H1 (cell line): ENCODE results near the gene BIN2. TPM values are rescaled to one million over a fixed set of nuclear protein-coding genes. Genes with fewer than 3 reads are reported as not detected.

Experiments used
- CTCF ChIA-PET: fragments of 300-600 bp; sonication (Branson Sonifier 250); formaldehyde crosslinking; loops from one replicate; lab custom pipeline; 2021; ENCODE audit not compliant: partially characterized antibody; lab: Charles Lee
- POLR2A ChIA-PET: fragments of 300-600 bp; sonication (Branson Sonifier 250); formaldehyde crosslinking; loops from one replicate; lab custom pipeline; 2021; ENCODE audit warnings: inconsistent platforms; ENCODE audit not compliant: partially characterized antibody; lab: Charles Lee
- DNase-seq, 2 experiments: peaks; one replicate each; pipeline versions ENCODE4 v3.0.0 to v3.0.0-alpha.2; 2010 to 2022; ENCODE audit warnings: low spot score in 2 of 2, low read depth in 1 of 2, mixed read lengths in 1 of 2
- FAIRE-seq: peaks from 2 replicates; lab custom pipeline; 2011; peaks lifted over from hg19 to GRCh38; lab: Jason Lieb, UNC
- H2AFZ ChIP-seq: 2 replicates; pipeline ENCODE4 v1.8.1; 2012; ENCODE audit warnings: low read length, inconsistent platforms
- H2AK5ac ChIP-seq: 2 replicates; pipeline ENCODE4 v1.6.1; 2013; ENCODE audit warnings: low read depth, low read length
- H2BK120ac ChIP-seq: replicated peaks from 2 replicates; pipeline ENCODE3; 2013; ENCODE audit warnings: low read depth, low read length, inconsistent platforms
- H2BK12ac ChIP-seq: 2 replicates; pipeline ENCODE4 v1.6.1; 2013; ENCODE audit warnings: low read depth, low read length
- H2BK15ac ChIP-seq: 2 replicates; pipeline ENCODE4 v1.6.1; 2013; ENCODE audit warnings: low read length
- H2BK20ac ChIP-seq: 2 replicates; pipeline ENCODE4 v1.6.1; 2013; ENCODE audit warnings: low read length
- H2BK5ac ChIP-seq: 2 replicates; pipeline ENCODE4 v1.6.1; 2013; ENCODE audit warnings: low read depth, low read length
- H3K14ac ChIP-seq: 2 replicates; pipeline ENCODE4 v1.6.1; 2013; ENCODE audit warnings: inconsistent platforms; ENCODE audit not compliant: insufficient read length
- H3K18ac ChIP-seq: 2 replicates; pipeline ENCODE4 v1.6.1; 2013; ENCODE audit warnings: low read length; ENCODE audit errors: extremely low read depth
- H3K23ac ChIP-seq: 2 replicates; pipeline ENCODE4 v1.6.1; 2013; ENCODE audit warnings: inconsistent platforms; ENCODE audit not compliant: insufficient read length
- H3K23me2 ChIP-seq: 2 replicates; pipeline ENCODE4 v1.6.1; 2013; ENCODE audit warnings: low read depth, low read length
- H3K27ac ChIP-seq: 2 replicates; pipeline ENCODE4 v1.6.1; 2011; ENCODE audit warnings: low read depth, low read length, inconsistent platforms
- H3K27me3 ChIP-seq, 4 experiments: replicated peaks in 1 of 4; 1 replicate in 1 of 4; 2 replicates in 3 of 4; pipeline versions ENCODE4 v1.6.1 to v1.8.1; 2011 to 2013; ENCODE audit warnings: low read length in 3 of 4, mild to moderate bottlenecking in 3 of 4, inconsistent platforms in 2 of 4, mixed read lengths in 2 of 4, moderate library complexity in 1 of 4; ENCODE audit not compliant: control insufficient read depth in 3 of 4, insufficient read depth in 3 of 4; ENCODE audit errors: extremely low read depth in 1 of 4
- H3K36me3 ChIP-seq, 4 experiments: 2 replicates each; pipeline versions ENCODE4 v1.6.1 to v1.8.1; 2011 to 2013; ENCODE audit warnings: mild to moderate bottlenecking in 4 of 4, low read length in 3 of 4, moderate library complexity in 2 of 4, control low read depth in 1 of 4, inconsistent platforms in 1 of 4; ENCODE audit not compliant: insufficient read depth in 4 of 4, control insufficient read depth in 2 of 4
- H3K4ac ChIP-seq: replicated peaks from 2 replicates; pipeline ENCODE3; 2013; ENCODE audit warnings: low read length, low read depth, mixed read lengths, inconsistent platforms; ENCODE audit not compliant: insufficient read length
- H3K4me1 ChIP-seq, 4 experiments: replicated peaks in 1 of 4; 1 replicate in 1 of 4; 2 replicates in 3 of 4; pipeline versions ENCODE4 v1.6.1 to v1.8.1; 2011 to 2013; ENCODE audit warnings: low read length in 3 of 4, inconsistent platforms in 2 of 4, mixed read lengths in 1 of 4; ENCODE audit not compliant: insufficient read depth in 4 of 4, control insufficient read depth in 3 of 4
- H3K4me2 ChIP-seq, 2 experiments: 2 replicates each; pipeline versions ENCODE4 v1.6.1 to v1.8.1; 2011 to 2013; ENCODE audit warnings: low read depth in 2 of 2, low read length in 2 of 2, control low read depth in 1 of 2, inconsistent platforms in 1 of 2, mild to moderate bottlenecking in 1 of 2; ENCODE audit not compliant: insufficient read depth in 1 of 2
- H3K4me3 ChIP-seq, 4 experiments: fragments of 200-600, 300-600 bp in 1 of 4; sonication (generic), shearing (Covaris generic), sonication (Bioruptor Twin) in 1 of 4; 2 replicates each; pipeline versions ENCODE4 v1.5.1 to v1.8.1; 2011 to 2016; ENCODE audit warnings: low read length in 4 of 4, low read depth in 3 of 4, control low read depth in 2 of 4, inconsistent platforms in 2 of 4, mild to moderate bottlenecking in 2 of 4, mixed read lengths in 1 of 4, moderate library complexity in 1 of 4; ENCODE audit not compliant: insufficient read depth in 2 of 4; ENCODE audit errors: extremely low read depth in 1 of 4
- H3K56ac ChIP-seq: replicated peaks from 2 replicates; pipeline ENCODE3; 2013; ENCODE audit warnings: low read depth, mild to moderate bottlenecking, mixed read lengths, low read length, inconsistent platforms; ENCODE audit not compliant: insufficient read length
- H3K79me1 ChIP-seq: 2 replicates; pipeline ENCODE4 v1.6.1; 2013; ENCODE audit warnings: low read depth, low read length, control low read depth
- H3K79me2 ChIP-seq, 2 experiments: 2 replicates each; pipeline versions ENCODE4 v1.6.1 to v1.8.1; 2012 to 2013; ENCODE audit warnings: low read length in 2 of 2, mild to moderate bottlenecking in 2 of 2, inconsistent platforms in 1 of 2; ENCODE audit not compliant: insufficient read depth in 2 of 2, control insufficient read depth in 1 of 2
- H3K9ac ChIP-seq, 4 experiments: replicated peaks in 1 of 4; 1 replicate in 1 of 4; 2 replicates in 3 of 4; pipeline versions ENCODE4 v1.6.1 to v1.8.1; 2011 to 2013; ENCODE audit warnings: low read depth in 3 of 4, low read length in 3 of 4, control low read depth in 2 of 4, mild to moderate bottlenecking in 2 of 4, moderate library complexity in 2 of 4, inconsistent platforms in 1 of 4; ENCODE audit errors: extremely low read depth in 1 of 4
- H3K9me3 ChIP-seq, 2 experiments: 2 replicates each; pipeline versions ENCODE4 v1.6.1 to v1.8.1; 2012 to 2013; ENCODE audit warnings: mild to moderate bottlenecking in 2 of 2, moderate library complexity in 2 of 2, control low read depth in 1 of 2, inconsistent platforms in 1 of 2, low read depth in 1 of 2, low read length in 1 of 2, mixed read lengths in 1 of 2; ENCODE audit not compliant: insufficient read depth in 2 of 2
- H4K20me1 ChIP-seq, 2 experiments: replicated peaks in 1 of 2; 2 replicates each; pipeline versions ENCODE3 to v1.8.1; 2011 to 2013; ENCODE audit warnings: inconsistent platforms in 2 of 2, low read length in 2 of 2, mild to moderate bottlenecking in 1 of 2; ENCODE audit not compliant: insufficient read depth in 2 of 2, control insufficient read depth in 1 of 2
- H4K5ac ChIP-seq: 2 replicates; pipeline ENCODE4 v1.6.1; 2013; ENCODE audit warnings: low read length, low read depth, mixed read lengths, inconsistent platforms; ENCODE audit not compliant: insufficient read length
- H4K8ac ChIP-seq: 2 replicates; pipeline ENCODE4 v1.8.0; 2013; ENCODE audit warnings: mild to moderate bottlenecking, moderate library complexity, low read length, inconsistent platforms; ENCODE audit not compliant: insufficient read depth; ENCODE audit errors: extremely low read depth
- H4K91ac ChIP-seq: replicated peaks from 2 replicates; pipeline ENCODE3; 2013; ENCODE audit warnings: low read length, mixed read lengths, inconsistent platforms; ENCODE audit not compliant: insufficient read length
- CHD2 ChIP-seq: IDR thresholded peaks from 2 replicates; pipeline ENCODE4 v1.6.1; 2012; ENCODE audit warnings: low read length, improper control_type of control experiment
- CREB1 ChIP-seq: IDR thresholded peaks from 2 replicates; pipeline ENCODE4 v1.6.1; 2012; ENCODE audit warnings: inconsistent platforms
- RBBP5 ChIP-seq: IDR thresholded peaks from 2 replicates; pipeline ENCODE4 v1.7.1; 2012; ENCODE audit warnings: low read depth, mild to moderate bottlenecking, inconsistent platforms, low read length, moderate library complexity, borderline replicate concordance
- RFX5 ChIP-seq: IDR thresholded peaks from 2 replicates; pipeline ENCODE4 v1.6.1; 2011; ENCODE audit warnings: low read depth, low read length, improper control_type of control experiment, borderline replicate concordance
- SP1 ChIP-seq: IDR thresholded peaks from 2 replicates; pipeline ENCODE4 v1.6.1; 2011; ENCODE audit warnings: low read depth, low read length
- SP4 ChIP-seq: IDR thresholded peaks from 2 replicates; pipeline ENCODE4 v1.6.1; 2012; ENCODE audit warnings: low read length, inconsistent platforms
- TAF7 ChIP-seq: optimal IDR thresholded peaks from 2 replicates; pipeline ENCODE3; 2011; ENCODE audit warnings: low read depth, mild to moderate bottlenecking, inconsistent platforms, low read length, moderate library complexity, borderline replicate concordance
- TBP ChIP-seq: IDR thresholded peaks from 2 replicates; pipeline ENCODE4 v1.6.1; 2011; ENCODE audit warnings: low read depth, low read length, improper control_type of control experiment
- TCF12 ChIP-seq: IDR thresholded peaks from 2 replicates; pipeline ENCODE4 v1.6.1; 2011; ENCODE audit warnings: low read depth, mild to moderate bottlenecking, low read length
- WGBS, 2 experiments: shearing (Covaris generic) in 1 of 2; methylation state at CpG; one replicate each; pipeline versions ENCODE4 v1.1.6 to v1.1.7; 2013 to 2015; ENCODE audit warnings: low lambda C conversion rate in 2 of 2, mixed read lengths in 2 of 2, inconsistent platforms in 1 of 2, low coverage in 1 of 2, missing lambda C conversion rate in 1 of 2; ENCODE audit not compliant: insufficient replicate concordance in 2 of 2, insufficient coverage in 1 of 2, insufficient read length in 1 of 2; ENCODE audit errors: extremely low coverage in 1 of 2, missing lambda C conversion rate in 1 of 2; 5-methylcytosine and 5-hydroxymethylcytosine counted together
- polyA plus RNA-seq, 7 experiments: library from polyadenylated mRNA; depleted of rRNA in 3 of 7; stranded (reverse) in 5 of 7; unstranded in 2 of 7; fragments of >200 nt in 5 of 7; fragments of 200-250 nt in 2 of 7; gene quantifications; 1 replicate in 5 of 7; 2 replicates in 1 of 7; 4 replicates in 1 of 7; pipeline versions ENCODE4 v1.2.1 to v1.2.3, GENCODE V29; 2011 to 2013; ENCODE audit warnings: missing spikeins in 2 of 7, mixed read lengths in 2 of 7
- total RNA-seq: library from RNA; stranded (reverse); fragmentation: NEBNext Ultra II Directional; extraction: Animal tissue kit (Norgen Biotek cat#: 25700); gene quantifications from 2 replicates; pipeline ENCODE4 v1.2.1, GENCODE V29; 2021
- TF ChIP-seq, protein P1 (sequence below): IDR thresholded peaks from 2 replicates; pipeline ENCODE4 v1.6.1; 2012; ENCODE audit warnings: low read length, inconsistent platforms
- TF ChIP-seq, protein P2 (sequence below), 3 experiments: IDR thresholded peaks; 1 replicate in 2 of 3; 2 replicates in 1 of 3; pipeline versions ENCODE4 v1.5.1 to v1.6.1; 2011; ENCODE audit warnings: low read length in 3 of 3, mild to moderate bottlenecking in 3 of 3, inconsistent platforms in 2 of 3, low read depth in 1 of 3, moderate library complexity in 1 of 3; ENCODE audit not compliant: insufficient read depth in 1 of 3; ENCODE audit errors: control extremely low read depth in 1 of 3

The BIN2 gene
- total and polyA plus RNA-seq, 2 of the 8 experiments (the other 6 are each of a cell fraction or from before 2014, with no cell fraction given): not detected

DNA sequence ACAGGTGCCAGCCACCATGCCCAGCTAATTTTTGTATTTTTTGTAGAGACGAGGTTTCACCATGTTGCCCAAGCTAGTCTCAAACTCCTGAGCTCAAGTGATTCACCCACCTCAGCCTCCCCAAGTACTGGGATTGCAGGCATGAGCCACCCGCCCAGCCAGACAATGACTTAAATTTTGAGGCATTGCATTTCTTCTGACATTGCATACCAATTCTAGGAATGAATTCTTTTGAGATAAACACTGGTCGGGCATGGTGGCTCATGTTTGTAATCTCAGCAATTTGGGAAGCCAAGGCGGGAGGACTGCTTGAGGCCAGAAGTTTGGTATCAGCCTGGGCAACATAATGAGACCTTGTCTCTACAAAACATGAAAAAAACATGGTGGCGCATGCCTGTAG is 25.1 kb upstream of the BIN2 start:
- Histone ChIP-seq H3K23ac (no peak overlapping the region), H3K27ac (no peak overlapping the region), H3K56ac (no peak overlapping the region), H3K18ac (no peak overlapping the region), H3K36me3 (no peaks in the 10 kb centered on the region; a peak in 1 of 8 replicates), H2BK5ac (no peak overlapping the region), H3K9ac (no peak overlapping the region), H4K5ac (no peak overlapping the region), H3K27me3 (no peaks in the 10 kb centered on the region), H4K91ac (no peak overlapping the region), H4K20me1 (no peaks in the 10 kb centered on the region), H3K9me3 (no peaks in the 10 kb centered on the region), H3K4ac (no peak overlapping the region), H3K23me2 (no peaks in the 10 kb centered on the region), H3K4me1 (peaks cover 0 to 4% (median 2%) of the 10 kb centered on the region in 4 experiments; a peak in 1 of 7 replicates), H2BK120ac (no peak overlapping the region), H4K8ac (no peak overlapping the region), H2BK12ac (no peak overlapping the region), H3K79me2 (no peaks in the 10 kb centered on the region), H2BK20ac (no peak overlapping the region), H2AK5ac (no peak overlapping the region), H3K4me3 (no peak overlapping the region), H3K14ac (no peak overlapping the region), H2BK15ac (no peak overlapping the region), H2AFZ (no peak overlapping the region), H3K79me1 (no peaks in the 10 kb centered on the region), H3K4me2 (no peak overlapping the region)
- no peak for FAIRE-seq
- CTCF ChIA-PET: interaction anchor here (0.6 to 10.2 kb wide), 11 partner anchors 9 to 333 kb away, joined by 3 to 119 read pairs (median 4); partner anchors contain the start of gene SMAGP
- DNase-seq: no peak
- POLR2A ChIA-PET: interaction anchor here (1.1 to 1.5 kb wide), 2 partner anchors 15 to 266 kb away, joined by 3 to 8 read pairs; partner anchors contain the start of gene CSRNP2
- 86% methylated on average over 5 of the region's 5 CpGs; no CpG with 5 or more reads in 1 of the 2 experiments for WGBS, 2 experiments
- no peak for TF ChIP-seq TCF12
- TF ChIP-seq, protein P1, sequence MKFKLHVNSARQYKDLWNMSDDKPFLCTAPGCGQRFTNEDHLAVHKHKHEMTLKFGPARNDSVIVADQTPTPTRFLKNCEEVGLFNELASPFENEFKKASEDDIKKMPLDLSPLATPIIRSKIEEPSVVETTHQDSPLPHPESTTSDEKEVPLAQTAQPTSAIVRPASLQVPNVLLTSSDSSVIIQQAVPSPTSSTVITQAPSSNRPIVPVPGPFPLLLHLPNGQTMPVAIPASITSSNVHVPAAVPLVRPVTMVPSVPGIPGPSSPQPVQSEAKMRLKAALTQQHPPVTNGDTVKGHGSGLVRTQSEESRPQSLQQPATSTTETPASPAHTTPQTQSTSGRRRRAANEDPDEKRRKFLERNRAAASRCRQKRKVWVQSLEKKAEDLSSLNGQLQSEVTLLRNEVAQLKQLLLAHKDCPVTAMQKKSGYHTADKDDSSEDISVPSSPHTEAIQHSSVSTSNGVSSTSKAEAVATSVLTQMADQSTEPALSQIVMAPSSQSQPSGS: no peak
- no peak for TF ChIP-seq RFX5
- TF ChIP-seq TBP: no peak
- TF ChIP-seq CREB1: no peak
- TF ChIP-seq SP1: no peak
- no peak for TF ChIP-seq RBBP5
- no peak for TF ChIP-seq CHD2
- TF ChIP-seq TAF7: no peak
- TF ChIP-seq SP4: no peak
- TF ChIP-seq, protein P2, sequence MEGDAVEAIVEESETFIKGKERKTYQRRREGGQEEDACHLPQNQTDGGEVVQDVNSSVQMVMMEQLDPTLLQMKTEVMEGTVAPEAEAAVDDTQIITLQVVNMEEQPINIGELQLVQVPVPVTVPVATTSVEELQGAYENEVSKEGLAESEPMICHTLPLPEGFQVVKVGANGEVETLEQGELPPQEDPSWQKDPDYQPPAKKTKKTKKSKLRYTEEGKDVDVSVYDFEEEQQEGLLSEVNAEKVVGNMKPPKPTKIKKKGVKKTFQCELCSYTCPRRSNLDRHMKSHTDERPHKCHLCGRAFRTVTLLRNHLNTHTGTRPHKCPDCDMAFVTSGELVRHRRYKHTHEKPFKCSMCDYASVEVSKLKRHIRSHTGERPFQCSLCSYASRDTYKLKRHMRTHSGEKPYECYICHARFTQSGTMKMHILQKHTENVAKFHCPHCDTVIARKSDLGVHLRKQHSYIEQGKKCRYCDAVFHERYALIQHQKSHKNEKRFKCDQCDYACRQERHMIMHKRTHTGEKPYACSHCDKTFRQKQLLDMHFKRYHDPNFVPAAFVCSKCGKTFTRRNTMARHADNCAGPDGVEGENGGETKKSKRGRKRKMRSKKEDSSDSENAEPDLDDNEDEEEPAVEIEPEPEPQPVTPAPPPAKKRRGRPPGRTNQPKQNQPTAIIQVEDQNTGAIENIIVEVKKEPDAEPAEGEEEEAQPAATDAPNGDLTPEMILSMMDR (IDR thresholded peaks at IDR 0.05; ENCODE audit: control extremely low read depth in 1 of 3, insufficient read depth in 1 of 3, low read depth in 1 of 3, low read length in 3 of 3): no peak
